ENCODE measurements around the gene CENATAC. TPM values are rescaled to one million over a fixed set of nuclear protein-coding genes. Genes with fewer than 3 reads are reported as not detected.

Gene CENATAC
- total and polyA plus RNA-seq, 9 of the 15 experiments (the other 6 are each of a cell fraction or from before 2014, with no cell fraction given), result 2.4 to 25.5 (median 13.7) TPM

DNA sequence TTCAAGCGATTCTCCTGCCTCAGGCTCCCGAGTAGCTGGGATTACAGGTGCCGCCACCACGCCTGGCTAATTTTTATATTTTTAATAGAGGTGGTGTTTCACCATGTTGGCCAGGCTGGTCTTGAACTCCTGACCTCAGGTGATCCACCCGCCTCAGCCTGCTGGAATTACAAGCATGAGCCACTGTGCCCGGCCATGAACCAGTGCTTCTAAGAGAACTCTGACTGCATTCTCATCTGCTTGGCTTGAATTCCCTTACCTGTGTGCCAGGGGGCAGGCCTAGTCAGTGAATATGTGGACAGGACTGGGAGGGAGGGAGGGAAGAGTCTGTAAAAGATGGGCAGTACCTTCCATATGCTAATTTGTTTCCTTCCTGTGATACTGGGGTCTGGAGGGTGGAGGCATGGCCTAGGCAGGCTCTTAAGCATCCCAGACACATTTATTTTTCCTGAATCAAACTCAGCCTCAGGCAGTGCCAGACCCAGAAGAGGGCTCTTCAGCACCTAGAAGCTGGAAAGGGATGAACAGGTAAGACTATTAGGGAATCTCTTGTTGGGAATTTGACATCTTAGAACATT lies 13.6 kb downstream of the CENATAC start:
- H3K36me3 ChIP-seq (ENCODE audit: control insufficient read depth, insufficient read depth, low read length), result peaks cover 63% of the 10 kb centered on the region
- no peak overlapping the region for H3K9ac ChIP-seq (ENCODE audit: insufficient read depth in 1 of 2, low read depth in 2 of 2, low read length in 2 of 2)

GRCh38 chr11:119012629-119013170 lies 14.8 kb downstream of the CENATAC start:
- peak in 1 of 4 experiments; percentile 9 for DNase-seq (ENCODE audit: extremely low read depth in 1 of 4, low spot score in 3 of 4)
- ChIA-PET POLR2A (interaction anchor here (1.0 to 5.9 kb wide), 3 partner anchors 9 to 16 kb away, joined by 3 to 33 read pairs (median 4); no protein-coding TSS in a partner anchor), CTCF (ENCODE audit: low intra/inter-chr PET ratio) (no interaction called here)
- Histone ChIP-seq H2AFZ (ENCODE audit: low read depth, low read length) (no peak overlapping the region), H3K27me3 (ENCODE audit: control insufficient read depth in 2 of 2, insufficient read depth in 2 of 2, low read length in 2 of 2) (no peaks in the 10 kb centered on the region), H3K9me1 (ENCODE audit: control insufficient read depth, insufficient read depth, low read length) (no peaks in the 10 kb centered on the region), H4K20me1 (replicated peaks; ENCODE audit: control insufficient read depth, insufficient read depth, low read length) (no peaks in the 10 kb centered on the region), H3K4me2 (ENCODE audit: insufficient read depth, low read length) (no peak overlapping the region), H3K4me1 (replicated peaks in 1 of 2; ENCODE audit: control insufficient read depth in 2 of 2, insufficient read depth in 2 of 2, low read length in 2 of 2) (peaks cover 3 to 6% of the 10 kb centered on the region in 2 experiments; a peak in 3 of 5 replicates), H3K79me2 (ENCODE audit: control insufficient read depth, insufficient read depth, low read length) (peaks cover 26% of the 10 kb centered on the region), H3K36me3 (ENCODE audit: control insufficient read depth, insufficient read depth, low read length) (peaks cover 69% of the 10 kb centered on the region), H3K9ac (ENCODE audit: insufficient read depth in 1 of 2, low read depth in 2 of 2, low read length in 2 of 2) (no peak overlapping the region), H3K4me3 (no peak overlapping the region), H3K9me3 (replicated peaks; ENCODE audit: control insufficient read depth, insufficient read depth, low read depth, low read length) (no peaks in the 10 kb centered on the region; the same call in 1 of the 2 replicates), H3K27ac (ENCODE audit: extremely low read depth, low read depth, low read length) (no peak overlapping the region)
- WGBS (ENCODE audit: insufficient coverage, low coverage, missing lambda C conversion rate), result 78% methylated on average over 3 of the region's 3 CpGs
- in situ Hi-C loops (cut with MboI) (no loop called here), intact Hi-C loops (cut with micrococcal nuclease) (no loop called here)
- TF ChIP-seq ZNF316 (IDR thresholded peaks at IDR 0.05) (peak; percentile 47), ZNF3 (CRISPR knock-in tag; IDR thresholded peaks at IDR 0.05) (no peak)
- FAIRE-seq, result no peak
- ATAC-seq, result no peak
- no TSS peak for BruUV-seq (replicated peaks)

More for the DNA sequence above, 13.6 kb downstream of the CENATAC start:
- no peak overlapping the region for H3K27ac ChIP-seq (ENCODE audit: extremely low read depth, low read depth, low read length)
- in situ Hi-C loops (cut with MboI) (no loop called here), intact Hi-C loops (cut with micrococcal nuclease) (no loop called here)
- H3K9me3 ChIP-seq (replicated peaks; ENCODE audit: control insufficient read depth, insufficient read depth, low read depth, low read length), result no peaks in the 10 kb centered on the region; the same call in 1 of the 2 replicates
- WGBS (ENCODE audit: insufficient coverage, low coverage, missing lambda C conversion rate), result 95% methylated on average over 6 of the region's 6 CpGs
- BruUV-seq (replicated peaks), result no TSS peak
- H3K4me3 ChIP-seq, result no peak overlapping the region
- ChIA-PET POLR2A (interaction anchor here (0.6 to 5.9 kb wide), 4 partner anchors 14 to 102 kb away, joined by 3 to 33 read pairs (median 4); no protein-coding TSS in a partner anchor), CTCF (ENCODE audit: low intra/inter-chr PET ratio) (no interaction called here)
- no peaks in the 10 kb centered on the region for H3K27me3 ChIP-seq (ENCODE audit: control insufficient read depth in 2 of 2, insufficient read depth in 2 of 2, low read length in 2 of 2)
- DNase-seq (ENCODE audit: extremely low read depth in 1 of 4, low spot score in 3 of 4) (peak in 1 of 4 experiments; percentile 4), ATAC-seq (no peak), FAIRE-seq (no peak)
- H3K9me1 ChIP-seq (ENCODE audit: control insufficient read depth, insufficient read depth, low read length), result no peaks in the 10 kb centered on the region
- no peak overlapping the region for H3K4me2 ChIP-seq (ENCODE audit: insufficient read depth, low read length)
- peaks cover 15% of the 10 kb centered on the region for H3K79me2 ChIP-seq (ENCODE audit: control insufficient read depth, insufficient read depth, low read length)
- H4K20me1 ChIP-seq (replicated peaks; ENCODE audit: control insufficient read depth, insufficient read depth, low read length), result no peaks in the 10 kb centered on the region
- no peak for TF ChIP-seq WHSC1 (IDR thresholded peaks at IDR 0.05; ENCODE audit: low read length)
- no peak for TF ChIP-seq SAFB (IDR thresholded peaks at IDR 0.05; ENCODE audit: borderline replicate concordance, low read depth, low read length)
- no peak for TF ChIP-seq ZNF146 (CRISPR knock-in tag; IDR thresholded peaks at IDR 0.05; ENCODE audit: unreplicated experiment)
- no peak for TF ChIP-seq ZNF696 (CRISPR knock-in tag; conservative IDR thresholded peaks at IDR 0.05)
- peaks cover under 1 to 6% of the 10 kb centered on the region in 2 experiments; a peak in 3 of 5 replicates for H3K4me1 ChIP-seq (replicated peaks in 1 of 2; ENCODE audit: control insufficient read depth in 2 of 2, insufficient read depth in 2 of 2, low read length in 2 of 2)
- no peak overlapping the region for H2AFZ ChIP-seq (ENCODE audit: low read depth, low read length)
